CD4-positive, alpha-beta memory T cell (primary cell): Measurements from ENCODE around the gene ISL2. TPM values are rescaled to one million over a fixed set of nuclear protein-coding genes. Genes with fewer than 3 reads are reported as not detected.

Experiments used
- CTCF ChIA-PET: fragments of 350-600 bp; sonication (Branson Sonifier 250); formaldehyde crosslinking; loops from one replicate; lab custom pipeline; 2021; ENCODE audit warnings: inconsistent platforms; ENCODE audit not compliant: partially characterized antibody; lab: Charles Lee
- POLR2A ChIA-PET: fragments of 350-600 bp; sonication (Branson Sonifier 250); formaldehyde crosslinking; loops from one replicate; lab custom pipeline; 2021; ENCODE audit not compliant: partially characterized antibody; lab: Charles Lee
- DNase-seq, 5 donors: peaks; one replicate each; pipeline versions ENCODE4 v3.0.0 to v3.0.0-alpha.2; 2020 to 2022; ENCODE audit warnings: mixed read lengths in 1 of 5
- H3K27ac ChIP-seq: one replicate; pipeline ENCODE4 v1.7.0; 2013; ENCODE audit warnings: low read depth, low read length
- H3K27me3 ChIP-seq: 2 replicates; pipeline ENCODE4 v1.7.0; 2013; ENCODE audit warnings: mild to moderate bottlenecking, low read length, moderate library complexity; ENCODE audit not compliant: insufficient read depth
- H3K36me3 ChIP-seq: 2 replicates; pipeline ENCODE4 v1.7.0; 2013; ENCODE audit warnings: mild to moderate bottlenecking, low read length, moderate library complexity; ENCODE audit not compliant: insufficient read depth
- H3K4me1 ChIP-seq: 2 replicates; pipeline ENCODE4 v1.7.0; 2013; ENCODE audit warnings: mild to moderate bottlenecking, low read length, moderate library complexity; ENCODE audit not compliant: insufficient read depth
- H3K4me3 ChIP-seq, 2 donors: one replicate each; pipeline ENCODE4 v1.7.0; 2013; ENCODE audit warnings: low read length in 2 of 2, mild to moderate bottlenecking in 1 of 2
- H3K9me3 ChIP-seq, 2 donors: one replicate each; pipeline ENCODE4 v1.7.0; 2013; ENCODE audit warnings: low read length in 2 of 2, control low read depth in 1 of 2; ENCODE audit not compliant: control insufficient read depth in 1 of 2
- H3K27ac Mint-ChIP-seq, 7 donors: one replicate each; pipeline ENCODE4 v1.8.0; 2020 to 2021; ENCODE audit warnings: mixed read lengths in 7 of 7, mild to moderate bottlenecking in 6 of 7, inconsistent platforms in 3 of 7, moderate library complexity in 3 of 7
- H3K27me3 Mint-ChIP-seq, 2 donors: one replicate each; pipeline ENCODE4 v1.8.0; 2020 to 2021; ENCODE audit warnings: mixed read lengths in 2 of 2
- H3K36me3 Mint-ChIP-seq, 2 donors: one replicate each; pipeline ENCODE4 v1.8.0; 2020 to 2021; ENCODE audit warnings: mixed read lengths in 2 of 2, inconsistent platforms in 1 of 2, mild to moderate bottlenecking in 1 of 2
- H3K4me1 Mint-ChIP-seq, 4 donors: one replicate each; pipeline ENCODE4 v1.8.0; 2020 to 2021; ENCODE audit warnings: mixed read lengths in 4 of 4, mild to moderate bottlenecking in 1 of 4
- H3K4me3 Mint-ChIP-seq, 8 donors: one replicate each; pipeline ENCODE4 v1.8.0; 2020 to 2021; ENCODE audit warnings: mixed read lengths in 8 of 8, mild to moderate bottlenecking in 7 of 8, moderate library complexity in 6 of 8, inconsistent platforms in 3 of 8
- H3K9me3 Mint-ChIP-seq, 8 donors: one replicate each; pipeline ENCODE4 v1.8.0; 2020 to 2021; ENCODE audit warnings: mixed read lengths in 8 of 8, mild to moderate bottlenecking in 5 of 8, inconsistent platforms in 3 of 8, moderate library complexity in 1 of 8
- intact Hi-C: fragments of 100-400 bp; cut with micrococcal nuclease; formaldehyde crosslinking; loops from one replicate; pipeline ENCODE4 v1.15.1; 2023
- polyA plus RNA-seq, 2 donors: library from polyadenylated mRNA; unstranded; fragments of 300-500 nt; fragmentation: Illumina TruSeq; gene quantifications; one replicate each; pipeline ENCODE4 v1.2.3, GENCODE V29; 2021
- total RNA-seq, 2 experiments: library from RNA; stranded (reverse); gene quantifications; one replicate each; pipeline ENCODE4 v1.2.3, GENCODE V29; 2021

Gene ISL2
- total and polyA plus RNA-seq, 4 experiments from 2014 or later, result not detected

- H3K36me3 ChIP-seq, result no peaks in the 10 kb centered on the region
- Mint-ChIP-seq H3K4me3 (peak overlapping the region in 7 of 8 donors; percentile 70 to 94 (median 79)), H3K27me3 (peaks cover 58 to 60% of the 10 kb centered on the region in 2 donors), H3K27ac (peak overlapping the region in 1 of 7 donors; percentile 75), H3K9me3 (peaks cover 0 to 15% (median 3%) of the 10 kb centered on the region in 8 donors), H3K36me3 (peaks cover 2 to 5% of the 10 kb centered on the region in 2 donors), H3K4me1 (peaks cover 31 to 60% (median 40%) of the 10 kb centered on the region in 4 donors)
- ChIA-PET CTCF (interaction anchor here (1.1 kb wide), 1 partner anchor 57 kb away, joined by 3 read pairs; no protein-coding TSS in a partner anchor), POLR2A (interaction anchor here (1.0 kb wide), 1 partner anchor 589 kb away, joined by 3 read pairs; the partner anchor contains the start of gene RCN2)
- H3K9me3 ChIP-seq, result no peaks in the 10 kb centered on the region
- peaks cover 75% of the 10 kb centered on the region for H3K4me1 ChIP-seq
- peaks cover 71% of the 10 kb centered on the region for H3K27me3 ChIP-seq
- peak in 1 of 5 donors; percentile 24 for DNase-seq
- intact Hi-C loops, result no loop called here
- H3K27ac ChIP-seq, result no peak overlapping the region
- H3K4me3 ChIP-seq, result no peak overlapping the region
These were observed 6.0 kb downstream of the ISL2 start for GRCh38 chr15:76342382-76343201.

- Histone ChIP-seq H3K27ac (no peak overlapping the region), H3K9me3 (no peaks in the 10 kb centered on the region), H3K4me3 (no peak overlapping the region), H3K27me3 (peaks cover 73% of the 10 kb centered on the region), H3K4me1 (peaks cover 66% of the 10 kb centered on the region), H3K36me3 (no peaks in the 10 kb centered on the region)
- ChIA-PET POLR2A (interaction anchor here (1.0 kb wide), 1 partner anchor 588 kb away, joined by 3 read pairs; the partner anchor contains the start of gene RCN2), CTCF (no interaction called here)
- intact Hi-C loops, result no loop called here
- Mint-ChIP-seq H3K27me3 (peaks cover 64 to 65% of the 10 kb centered on the region in 2 donors), H3K4me1 (peaks cover 29 to 61% (median 38%) of the 10 kb centered on the region in 4 donors), H3K4me3 (peak overlapping the region in 5 of 8 donors; percentile 12 to 46 (median 35)), H3K27ac (no peak overlapping the region), H3K9me3 (peaks cover 0 to 16% (median 4%) of the 10 kb centered on the region in 8 donors), H3K36me3 (peaks cover 7 to 14% of the 10 kb centered on the region in 2 donors)
- DNase-seq, result peak in 1 of 5 donors; percentile 11
These were observed 6.9 kb downstream of the ISL2 start for GRCh38 chr15:76343313-76343996.

GRCh38 chr15:76344893-76345582, 8.5 kb downstream of the ISL2 start:
- H3K4me1 Mint-ChIP-seq, result peaks cover 21 to 47% (median 25%) of the 10 kb centered on the region in 4 donors
- no peaks in the 10 kb centered on the region for H3K36me3 ChIP-seq
- H3K27ac Mint-ChIP-seq, result peak overlapping the region in 2 of 7 donors; percentile 31 to 46

GRCh38 chr15:76345583-76345879, 9.0 kb downstream of the ISL2 start:
- Histone ChIP-seq H3K36me3 (no peaks in the 10 kb centered on the region), H3K4me1 (peaks cover 46% of the 10 kb centered on the region), H3K9me3 (no peaks in the 10 kb centered on the region), H3K27me3 (peaks cover 53% of the 10 kb centered on the region), H3K4me3 (peak overlapping the region in 1 of 2 donors; percentile 37), H3K27ac (no peak overlapping the region)
- POLR2A ChIA-PET, result interaction anchor here (0.8 to 1.9 kb wide), 2 partner anchors 10 to 11 kb away, joined by 3 to 7 read pairs; partner anchors contain the start of gene ISL2
- peak overlapping the region; percentile 4 to 86 (median 66) for H3K4me3 Mint-ChIP-seq
- no peak overlapping the region for H3K27ac Mint-ChIP-seq
- H3K4me1 Mint-ChIP-seq, result peaks cover 19 to 42% (median 21%) of the 10 kb centered on the region in 4 donors
- no peak for DNase-seq
- intact Hi-C loops, result loop anchor here (2.0 kb wide), 1 partner anchor 35 kb away; the partner anchor contains the start of gene ETFA
- CTCF ChIA-PET, result no interaction called here
- peaks cover 0 to 14% (median 4%) of the 10 kb centered on the region in 8 donors for H3K9me3 Mint-ChIP-seq
- peaks cover 46 to 49% of the 10 kb centered on the region in 2 donors for H3K27me3 Mint-ChIP-seq
- peaks cover 10 to 26% of the 10 kb centered on the region in 2 donors for H3K36me3 Mint-ChIP-seq

More at GRCh38 chr15:76344893-76345582, 8.5 kb downstream of the ISL2 start:
- Mint-ChIP-seq H3K27me3 (peaks cover 49 to 51% of the 10 kb centered on the region in 2 donors), H3K9me3 (peaks cover 0 to 14% (median 4%) of the 10 kb centered on the region in 8 donors), H3K4me3 (peak overlapping the region; percentile 4 to 86 (median 66)), H3K36me3 (peaks cover 10 to 21% of the 10 kb centered on the region in 2 donors)
- Histone ChIP-seq H3K9me3 (no peaks in the 10 kb centered on the region), H3K4me1 (peaks cover 51% of the 10 kb centered on the region), H3K27ac (no peak overlapping the region), H3K27me3 (peaks cover 58% of the 10 kb centered on the region), H3K4me3 (no peak overlapping the region)
- peak in 1 of 5 donors; percentile 6 for DNase-seq
- POLR2A ChIA-PET, result interaction anchor here (0.9 to 1.9 kb wide), 2 partner anchors 9 to 650 kb away, joined by 3 to 7 read pairs; partner anchors contain the start of genes ISL2 and PSTPIP1
- CTCF ChIA-PET, result no interaction called here
- intact Hi-C loops, result loop anchor here (2.0 kb wide), 1 partner anchor 34 kb away; the partner anchor contains the start of gene ETFA

- Mint-ChIP-seq H3K27ac (no peak overlapping the region), H3K4me1 (peaks cover 17 to 37% (median 18%) of the 10 kb centered on the region in 4 donors), H3K9me3 (peaks cover 0 to 12% (median 4%) of the 10 kb centered on the region in 8 donors), H3K27me3 (peaks cover 41 to 45% of the 10 kb centered on the region in 2 donors), H3K36me3 (peaks cover 10 to 29% of the 10 kb centered on the region in 2 donors), H3K4me3 (peak overlapping the region in 7 of 8 donors; percentile 49 to 86 (median 67))
- Histone ChIP-seq H3K36me3 (no peaks in the 10 kb centered on the region), H3K27me3 (peaks cover 48% of the 10 kb centered on the region), H3K4me3 (peak overlapping the region in 1 of 2 donors; percentile 37), H3K9me3 (no peaks in the 10 kb centered on the region), H3K4me1 (peaks cover 40% of the 10 kb centered on the region), H3K27ac (no peak overlapping the region)
- intact Hi-C loops, result loop anchor here (2.0 kb wide), 1 partner anchor 35 kb away; the partner anchor contains the start of gene ETFA
- ChIA-PET POLR2A (interaction anchor here (0.8 to 1.9 kb wide), 2 partner anchors 10 to 11 kb away, joined by 3 to 7 read pairs; partner anchors contain the start of gene ISL2), CTCF (interaction anchor here (1.8 kb wide), 1 partner anchor 12 kb away, joined by 7 read pairs; no protein-coding TSS in a partner anchor)
- peak in 1 of 5 donors; percentile 39 for DNase-seq
These were observed 9.5 kb downstream of the ISL2 start for GRCh38 chr15:76345880-76346668.
